Neural cell (in vitro differentiated cells): ENCODE data around the gene MAN2B1. TPM values are rescaled to one million over a fixed set of nuclear protein-coding genes. Genes with fewer than 3 reads are reported as not detected.

Source experiments
- H2AFZ ChIP-seq: fragments of 200-600, 300-800 bp; sonication (generic), shearing (Covaris generic); 2 replicates; pipeline ENCODE4 v1.6.0; 2014; ENCODE audit warnings: low read depth, mild to moderate bottlenecking, antibody characterized with exemption, low read length, moderate library complexity
- H3F3A ChIP-seq: fragments of 200-600 bp; shearing (Covaris generic); 2 replicates; pipeline ENCODE4 v1.6.1; 2016; ENCODE audit warnings: mild to moderate bottlenecking, moderate library complexity, mixed read lengths, antibody characterized with exemption, low read length; ENCODE audit not compliant: insufficient read depth, poor library complexity, severe bottlenecking
- H3K27ac ChIP-seq: fragments of 200-600, 300-800 bp; sonication (generic), shearing (Covaris generic); 2 replicates; pipeline ENCODE4 v1.5.1; 2014; ENCODE audit warnings: mild to moderate bottlenecking, low read length, moderate library complexity
- H3K27me3 ChIP-seq: fragments of 300-800, 200-600 bp; sonication (generic), shearing (Covaris generic); 2 replicates; pipeline ENCODE4 v1.6.0; 2014; ENCODE audit warnings: mild to moderate bottlenecking, low read depth, low read length, moderate library complexity; ENCODE audit not compliant: insufficient read depth
- H3K36me3 ChIP-seq: fragments of 300-800, 200-600 bp; sonication (generic), shearing (Covaris generic); 2 replicates; pipeline ENCODE4 v1.5.1; 2014; ENCODE audit warnings: mild to moderate bottlenecking, antibody characterized with exemption, low read length, moderate library complexity; ENCODE audit not compliant: insufficient read depth
- H3K4me2 ChIP-seq: fragments of 300-800, 200-600 bp; sonication (generic), shearing (Covaris generic); 2 replicates; pipeline ENCODE4 v1.6.0; 2014; ENCODE audit warnings: mild to moderate bottlenecking, low read length
- H3K4me3 ChIP-seq: fragments of 300-800, 200-600 bp; sonication (generic), shearing (Covaris generic); 2 replicates; pipeline ENCODE4 v1.5.1; 2014; ENCODE audit warnings: mild to moderate bottlenecking, low read length, moderate library complexity
- H3K79me2 ChIP-seq: fragments of 200-600 bp; shearing (Covaris generic); replicated peaks from 2 replicates; pipeline ENCODE4 v1.6.0; 2014; ENCODE audit warnings: mild to moderate bottlenecking, low read length, moderate library complexity; ENCODE audit not compliant: insufficient read depth
- H3K9ac ChIP-seq: fragments of 300-800, 200-600 bp; sonication (generic), shearing (Covaris generic); 2 replicates; pipeline ENCODE4 v1.6.1; 2016; ENCODE audit warnings: mild to moderate bottlenecking, low read length, mixed read lengths
- H3K9me2 ChIP-seq: fragments of 200-600 bp; shearing (Covaris generic); 2 replicates; pipeline ENCODE4 v1.6.1; 2016; ENCODE audit warnings: mild to moderate bottlenecking, low read length, mixed read lengths; ENCODE audit not compliant: insufficient read depth
- H3K9me3 ChIP-seq: fragments of 200-600, 300-800 bp; sonication (generic), shearing (Covaris generic); 2 replicates; pipeline ENCODE4 v1.6.1; 2016; ENCODE audit warnings: mild to moderate bottlenecking, mixed run types, low read length, moderate library complexity, mixed read lengths
- H4K20me1 ChIP-seq: fragments of 200-600 bp; shearing (Covaris generic); 2 replicates; pipeline ENCODE4 v1.6.1; 2016; ENCODE audit warnings: mild to moderate bottlenecking, mixed run types; ENCODE audit not compliant: insufficient read depth
- CTCF ChIP-seq: fragments of 450-650 bp; IDR thresholded peaks from 2 replicates; pipeline ENCODE4 v1.5.1; 2014; ENCODE audit warnings: antibody characterized with exemption, mild to moderate bottlenecking, moderate library complexity; ENCODE audit not compliant: poor library complexity, severe bottlenecking
- EP300 ChIP-seq: fragments of 450-650 bp; conservative IDR thresholded peaks from 2 replicates; pipeline ENCODE4 v1.6.1; 2014; ENCODE audit warnings: antibody characterized with exemption, mild to moderate bottlenecking, moderate library complexity; ENCODE audit not compliant: poor library complexity, severe bottlenecking
- EZH2 ChIP-seq: fragments of 200-600, 300-800 bp; shearing (Covaris generic), sonication (generic); IDR thresholded peaks from 2 replicates; pipeline ENCODE4 v1.6.1; 2014; ENCODE audit warnings: antibody characterized with exemption, low read length, borderline replicate concordance, mild to moderate bottlenecking; ENCODE audit not compliant: insufficient read depth, poor library complexity, severe bottlenecking
- MXI1 ChIP-seq: fragments of 450-650 bp; conservative IDR thresholded peaks from 2 replicates; pipeline ENCODE4 v1.6.1; 2014; ENCODE audit warnings: antibody characterized with exemption, mild to moderate bottlenecking; ENCODE audit not compliant: poor library complexity, severe bottlenecking
- POLR2AphosphoS5 ChIP-seq: IDR thresholded peaks from 2 replicates; pipeline ENCODE4 v1.6.1; 2012
- RAD21 ChIP-seq: fragments of 450-650 bp; conservative IDR thresholded peaks from 2 replicates; pipeline ENCODE4 v1.6.1; 2014; ENCODE audit warnings: antibody characterized with exemption, mild to moderate bottlenecking, moderate library complexity
- REST ChIP-seq: IDR thresholded peaks from 2 replicates; pipeline ENCODE4 v1.6.1; 2012; ENCODE audit warnings: borderline replicate concordance
- SMC3 ChIP-seq: fragments of 450-650 bp; conservative IDR thresholded peaks from 2 replicates; pipeline ENCODE4 v1.6.1; 2014; ENCODE audit warnings: antibody characterized with exemption, mild to moderate bottlenecking, moderate library complexity; ENCODE audit not compliant: poor library complexity
- TAF1 ChIP-seq: IDR thresholded peaks from 2 replicates; pipeline ENCODE4 v1.6.1; 2012; ENCODE audit warnings: low read depth
- polyA plus RNA-seq: library from polyadenylated mRNA; depleted of rRNA; stranded (reverse); fragments of >200 nt; gene quantifications from 2 replicates; pipeline ENCODE4 v1.2.3, GENCODE V29; 2014

The MAN2B1 gene
- polyA plus RNA-seq, 1 donor from 2014 or later: 11.5 TPM

GRCh38 chr19:12668346-12668745 lies 1.8 kb upstream of the MAN2B1 start:
- H3K27ac ChIP-seq: peak overlapping the region; percentile 95
- H3K79me2 ChIP-seq: peaks cover 29% of the 10 kb centered on the region
- no peaks in the 10 kb centered on the region for H4K20me1 ChIP-seq
- H3K9me3 ChIP-seq: no peaks in the 10 kb centered on the region
- H2AFZ ChIP-seq: no peak overlapping the region
- peak overlapping the region; percentile 94 for H3K4me2 ChIP-seq
- H3K9ac ChIP-seq: peak overlapping the region; percentile 87
- H3F3A ChIP-seq: no peaks in the 10 kb centered on the region
- H3K4me3 ChIP-seq: peak overlapping the region; percentile 87
- no peaks in the 10 kb centered on the region for H3K27me3 ChIP-seq
- no peaks in the 10 kb centered on the region for H3K36me3 ChIP-seq
- TF ChIP-seq SMC3 (no peak), EP300 (no peak), POLR2AphosphoS5 (no peak), EZH2 (no peak), REST (no peak), TAF1 (no peak), RAD21 (no peak), MXI1 (no peak), CTCF (no peak)
- no peaks in the 10 kb centered on the region for H3K9me2 ChIP-seq

GRCh38 chr19:12667731-12668302 lies 1.3 kb upstream of the MAN2B1 start:
- no peak overlapping the region for H3K27ac ChIP-seq
- peak overlapping the region; percentile 87 for H3K9ac ChIP-seq
- no peaks in the 10 kb centered on the region for H3K36me3 ChIP-seq
- no peaks in the 10 kb centered on the region for H4K20me1 ChIP-seq
- peak overlapping the region; percentile 87 for H3K4me3 ChIP-seq
- H3K9me2 ChIP-seq: no peaks in the 10 kb centered on the region
- no peak overlapping the region for H2AFZ ChIP-seq
- H3K27me3 ChIP-seq: no peaks in the 10 kb centered on the region
- peak overlapping the region; percentile 94 for H3K4me2 ChIP-seq
- TF ChIP-seq CTCF: no peak
- TF ChIP-seq EP300: no peak
- TF ChIP-seq REST: no peak
- TF ChIP-seq POLR2AphosphoS5: no peak
- no peak for TF ChIP-seq RAD21
- TF ChIP-seq EZH2: no peak
- no peak for TF ChIP-seq TAF1
- no peak for TF ChIP-seq MXI1
- no peak for TF ChIP-seq SMC3
- no peaks in the 10 kb centered on the region for H3K9me3 ChIP-seq
- H3F3A ChIP-seq: no peaks in the 10 kb centered on the region
- peaks cover 29% of the 10 kb centered on the region for H3K79me2 ChIP-seq
